A673 (cell line): ENCODE data around the gene TP53BP1. TPM values are rescaled to one million over a fixed set of nuclear protein-coding genes. Genes with fewer than 3 reads are reported as not detected.

Experiments used
- BruUV-seq: library from RNA; stranded (reverse); fragments of 400-500 nt; replicated peaks from 2 replicates; lab custom pipeline; 2021; lab: Mats Ljungman, UMichigan
- CTCF ChIA-PET: fragments of 300-600 bp; sonication (Branson Sonifier 250); formaldehyde crosslinking; loops from one replicate; lab custom pipeline; 2022; ENCODE audit warnings: antibody characterized with exemption; lab: Charles Lee
- POLR2A ChIA-PET: fragments of 300-600 bp; sonication (Branson Sonifier 250); formaldehyde crosslinking; loops from one replicate; lab custom pipeline; 2022; ENCODE audit warnings: antibody characterized with exemption; ENCODE audit not compliant: low non-redundant PET; lab: Charles Lee
- DNase-seq: peaks from one replicate; pipeline ENCODE4 v3.0.0-alpha.2; 2015; ENCODE audit warnings: low spot score
- H3K27ac ChIP-seq: fragments of 200-600 bp; sonication (generic); 2 replicates; pipeline ENCODE4 v1.5.1; 2016; ENCODE audit warnings: mixed run types, low read depth, mild to moderate bottlenecking, mixed read lengths, antibody characterized with exemption, low read length; ENCODE audit not compliant: poor library complexity, severe bottlenecking
- H3K27me3 ChIP-seq: fragments of 200-600 bp; sonication (generic); replicated peaks from 2 replicates; pipeline ENCODE4 v1.6.1; 2017; ENCODE audit warnings: mixed run types, low read depth, mild to moderate bottlenecking, mixed read lengths, antibody characterized with exemption, low read length; ENCODE audit not compliant: insufficient read depth, poor library complexity
- H3K36me3 ChIP-seq: fragments of 200-600 bp; sonication (generic); 2 replicates; pipeline ENCODE4 v1.6.1; 2016; ENCODE audit warnings: mixed run types, mild to moderate bottlenecking, mixed read lengths, antibody characterized with exemption, low read length; ENCODE audit not compliant: insufficient read depth, poor library complexity, severe bottlenecking
- H3K4me1 ChIP-seq: fragments of 200-600 bp; sonication (generic); 2 replicates; pipeline ENCODE4 v1.6.1; 2017; ENCODE audit warnings: mixed run types, mild to moderate bottlenecking, mixed read lengths, antibody characterized with exemption, low read length; ENCODE audit not compliant: insufficient read depth, poor library complexity, severe bottlenecking
- H3K4me3 ChIP-seq: fragments of 200-600 bp; sonication (generic); 2 replicates; pipeline ENCODE4 v1.5.1; 2016; ENCODE audit warnings: low read depth, mixed run types, mild to moderate bottlenecking, mixed read lengths, low read length; ENCODE audit not compliant: poor library complexity, severe bottlenecking
- H3K9me3 ChIP-seq: fragments of 200-600 bp; sonication (generic); 2 replicates; pipeline ENCODE4 v1.6.1; 2016; ENCODE audit warnings: mixed run types, low read depth, mild to moderate bottlenecking, mixed read lengths, antibody characterized with exemption, low read length; ENCODE audit not compliant: poor library complexity, severe bottlenecking
- CTCF ChIP-seq: fragments of 300-800, 200-600 bp; sonication (generic); conservative IDR thresholded peaks from 2 replicates; pipeline ENCODE4 v1.5.1; 2017; ENCODE audit warnings: low read depth, mild to moderate bottlenecking, antibody characterized with exemption, low read length, moderate library complexity, mixed read lengths
- EZH2 ChIP-seq: fragments of 200-600 bp; sonication (generic); IDR thresholded peaks from 2 replicates; pipeline ENCODE4 v1.6.1; 2017; ENCODE audit warnings: borderline replicate concordance, low read depth, mild to moderate bottlenecking, mixed read lengths, antibody characterized with exemption, low read length; ENCODE audit not compliant: poor library complexity, severe bottlenecking
- intact Hi-C: fragments of 100-400 bp; cut with micrococcal nuclease; formaldehyde crosslinking; loops from one replicate; pipeline ENCODE4 v1.10.0; 2022; ENCODE audit not compliant: unreplicated experiment
- total RNA-seq: library from RNA; stranded (reverse); gene quantifications from 2 replicates; pipeline ENCODE4 v1.2.3, GENCODE V29; 2021

The TP53BP1 gene
- total RNA-seq, 1 experiment from 2014 or later, result 66.0 TPM

DNA sequence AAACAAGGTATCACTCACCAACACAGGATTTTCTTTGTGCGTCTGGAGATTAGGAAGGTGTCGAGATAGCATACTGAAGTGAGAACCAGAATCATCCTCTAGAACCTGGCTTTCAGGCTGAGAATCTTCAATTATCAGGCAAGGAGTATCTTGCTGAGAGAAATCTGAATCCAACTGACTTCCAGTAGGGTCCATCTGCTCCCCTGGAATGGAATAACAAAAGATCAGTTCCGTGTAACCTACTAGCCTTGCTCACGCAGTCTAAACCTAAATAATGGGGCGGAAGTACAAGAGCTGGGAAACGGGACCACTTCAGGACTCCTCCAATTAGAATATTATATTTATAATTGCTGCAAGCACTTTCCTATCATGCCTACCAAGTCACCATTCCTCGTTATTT lies 690 bp downstream of the TP53BP1 start:
- ChIA-PET POLR2A (interaction anchor here (0.6 kb wide), 1 partner anchor 40 kb away, joined by 3 read pairs; no protein-coding TSS in a partner anchor), CTCF (no interaction called here)
- no TSS peak for BruUV-seq
- Histone ChIP-seq H3K4me3 (peak overlapping the region; percentile 93), H3K4me1 (peaks cover 15% of the 10 kb centered on the region), H3K27me3 (no peaks in the 10 kb centered on the region), H3K9me3 (no peaks in the 10 kb centered on the region), H3K36me3 (peaks cover 37% of the 10 kb centered on the region), H3K27ac (peak overlapping the region; percentile 85)
- DNase-seq, result no peak
- TF ChIP-seq EZH2 (no peak), CTCF (no peak)
- intact Hi-C loops, result no loop called here

- ChIA-PET CTCF (no interaction called here), POLR2A (no interaction called here)
- H3K4me1 ChIP-seq, result peaks cover 15% of the 10 kb centered on the region
- no TSS peak for BruUV-seq
- H3K4me3 ChIP-seq, result no peak overlapping the region
- TF ChIP-seq CTCF, result no peak
- no peak for TF ChIP-seq EZH2
- no peaks in the 10 kb centered on the region for H3K27me3 ChIP-seq
- H3K9me3 ChIP-seq, result no peaks in the 10 kb centered on the region
- intact Hi-C loops, result no loop called here
- no peak overlapping the region for H3K27ac ChIP-seq
- H3K36me3 ChIP-seq, result peaks cover 51% of the 10 kb centered on the region
- DNase-seq, result no peak
Measured at GRCh38 chr15:43489191-43489590, 3.8 kb downstream of the TP53BP1 start.

DNA sequence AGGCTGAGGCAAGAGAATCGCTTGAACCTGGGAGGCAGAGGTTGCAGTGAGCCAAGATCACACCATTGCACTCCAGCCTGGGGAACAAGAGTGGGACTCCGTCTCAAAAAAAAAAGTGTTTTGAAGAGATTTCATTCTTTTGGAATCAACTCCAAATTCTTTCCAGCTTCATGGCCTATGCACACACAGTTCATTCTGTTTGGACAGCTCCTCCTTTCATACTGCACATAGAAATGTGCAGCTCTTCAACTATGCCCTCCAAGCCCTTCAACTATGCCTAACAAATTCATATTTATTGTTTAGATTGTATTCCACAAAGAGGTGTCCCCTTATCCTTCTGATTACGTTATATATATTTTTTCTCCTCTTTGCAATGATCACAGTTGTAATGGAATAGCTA lies 4.2 kb downstream of the TP53BP1 start:
- no peak for DNase-seq
- ChIA-PET POLR2A (no interaction called here), CTCF (no interaction called here)
- Histone ChIP-seq H3K36me3 (peaks cover 51% of the 10 kb centered on the region), H3K4me1 (peaks cover 12% of the 10 kb centered on the region), H3K27me3 (no peaks in the 10 kb centered on the region), H3K9me3 (no peaks in the 10 kb centered on the region), H3K27ac (no peak overlapping the region), H3K4me3 (no peak overlapping the region)
- intact Hi-C loops, result no loop called here
- no peak for TF ChIP-seq CTCF
- no peak for TF ChIP-seq EZH2
- BruUV-seq, result TSS peak; percentile 1
